ENCODE measurements around the gene DOCK2. TPM values are rescaled to one million over a fixed set of nuclear protein-coding genes. Genes with fewer than 3 reads are reported as not detected.

Gene DOCK2
- polyA plus RNA-seq, 3 donors: 57.5 to 178 (median 115) TPM

GRCh38 chr5:169778622-169779596 is 141.8 kb downstream of the DOCK2 start:
- Mint-ChIP-seq H3K36me3 (peaks cover 64 to 75% of the 10 kb centered on the region in 2 donors), H3K4me3 (no peak overlapping the region), H3K27me3 (ENCODE audit: low read depth in 3 of 3) (peaks cover 0 to 4% (median 0%) of the 10 kb centered on the region in 3 donors), H3K4me1 (peaks cover 3% of the 10 kb centered on the region), H3K27ac (peak overlapping the region in 3 of 7 donors; percentile 54 to 84 (median 71)), H3K9me3 (no peaks in the 10 kb centered on the region)
- peaks cover 91% of the 10 kb centered on the region for H4K20me1 ChIP-seq (ENCODE audit: insufficient read depth, low read length)
- TF ChIP-seq CTCF (IDR thresholded peaks at IDR 0.05): no peak
- no peak overlapping the region for H3K9ac ChIP-seq (ENCODE audit: insufficient read depth, low read length, poor library complexity, severe bottlenecking)
- no peak for DNase-seq
- peak overlapping the region in 1 of 2 donors; percentile 43 for H3K27ac ChIP-seq (ENCODE audit: low read depth in 1 of 2, low read length in 2 of 2)
- no peak overlapping the region for H3K4me2 ChIP-seq (replicated peaks; ENCODE audit: extremely low read depth, low read length, poor library complexity, severe bottlenecking)
- intact Hi-C loops (cut with micrococcal nuclease): no loop called here
- H2AFZ ChIP-seq (ENCODE audit: insufficient read depth, low read depth, low read length, poor library complexity, severe bottlenecking): no peak overlapping the region
- H3K36me3 ChIP-seq (replicated peaks in 1 of 2; ENCODE audit: control insufficient read depth in 1 of 2, insufficient read depth in 2 of 2, low read length in 2 of 2): peaks cover 67 to 95% of the 10 kb centered on the region in 2 donors
- H3K27me3 ChIP-seq (ENCODE audit: control insufficient read depth in 2 of 2, insufficient read depth in 2 of 2, low read length in 2 of 2): no peaks in the 10 kb centered on the region
- no peak overlapping the region for H3K4me3 ChIP-seq (replicated peaks in 1 of 3; ENCODE audit: low read depth in 2 of 3, low read length in 3 of 3)
- H3K9me3 ChIP-seq (replicated peaks in 1 of 2; ENCODE audit: control insufficient read depth in 1 of 2, insufficient read depth in 1 of 2, low read length in 2 of 2): no peaks in the 10 kb centered on the region
- H3K4me1 ChIP-seq (ENCODE audit: control insufficient read depth in 1 of 2, insufficient read depth in 2 of 2, low read length in 2 of 2): no peaks in the 10 kb centered on the region
- WGBS (ENCODE audit: insufficient coverage): 93% methylated on average over 3 of the region's 7 CpGs
- peaks cover 5% of the 10 kb centered on the region for H3K79me2 ChIP-seq (ENCODE audit: insufficient read depth, low read length)

- intact Hi-C loops (cut with micrococcal nuclease): no loop called here
- no peak for TF ChIP-seq CTCF (IDR thresholded peaks at IDR 0.05)
These were observed 144.6 kb downstream of the DOCK2 start for GRCh38 chr5:169781420-169782345.

More at GRCh38 chr5:169781420-169782345, 144.6 kb downstream of the DOCK2 start:
- H3K4me2 ChIP-seq (replicated peaks; ENCODE audit: extremely low read depth, low read length, poor library complexity, severe bottlenecking): no peak overlapping the region
- no peaks in the 10 kb centered on the region for H3K9me3 ChIP-seq (replicated peaks in 1 of 2; ENCODE audit: control insufficient read depth in 1 of 2, insufficient read depth in 1 of 2, low read length in 2 of 2)
- H3K4me1 ChIP-seq (ENCODE audit: control insufficient read depth in 1 of 2, insufficient read depth in 2 of 2, low read length in 2 of 2): no peaks in the 10 kb centered on the region
- peaks cover 96% of the 10 kb centered on the region for H4K20me1 ChIP-seq (ENCODE audit: insufficient read depth, low read length)
- H3K36me3 ChIP-seq (replicated peaks in 1 of 2; ENCODE audit: control insufficient read depth in 1 of 2, insufficient read depth in 2 of 2, low read length in 2 of 2): peaks cover 66 to 95% of the 10 kb centered on the region in 2 donors
- peaks cover 16% of the 10 kb centered on the region for H3K79me2 ChIP-seq (ENCODE audit: insufficient read depth, low read length)
- Mint-ChIP-seq H3K27ac (peak overlapping the region in 3 of 7 donors; percentile 35 to 59 (median 37)), H3K9me3 (no peaks in the 10 kb centered on the region), H3K4me1 (peaks cover 3% of the 10 kb centered on the region), H3K27me3 (ENCODE audit: low read depth in 3 of 3) (peaks cover 0 to 2% (median 0%) of the 10 kb centered on the region in 3 donors), H3K36me3 (peaks cover 60 to 69% of the 10 kb centered on the region in 2 donors), H3K4me3 (no peak overlapping the region)
- H3K4me3 ChIP-seq (replicated peaks in 1 of 3; ENCODE audit: low read depth in 2 of 3, low read length in 3 of 3): no peak overlapping the region
- no peak for DNase-seq
- H3K27me3 ChIP-seq (ENCODE audit: control insufficient read depth in 2 of 2, insufficient read depth in 2 of 2, low read length in 2 of 2): no peaks in the 10 kb centered on the region
- 95% methylated on average over 4 of the region's 6 CpGs for WGBS (ENCODE audit: insufficient coverage)
- no peak overlapping the region for H2AFZ ChIP-seq (ENCODE audit: insufficient read depth, low read depth, low read length, poor library complexity, severe bottlenecking)
- peak overlapping the region in 1 of 2 donors; percentile 16 for H3K27ac ChIP-seq (ENCODE audit: low read depth in 1 of 2, low read length in 2 of 2)
- H3K9ac ChIP-seq (ENCODE audit: insufficient read depth, low read length, poor library complexity, severe bottlenecking): no peak overlapping the region

Data from CD14-positive monocyte (primary cell).